HG02623 (cell line): ENCODE results near the gene CXCL9.
"Not testable (repeated sequence)": the region's sequence is repeated elsewhere in the genome, so short reads cannot be mapped to it uniquely, and the experiment has no call there.

Experiments used
- ATAC-seq: cut with Tn5 transposase; IDR thresholded peaks from one replicate; pipeline ENCODE4 v1.9.1; 2021; ENCODE audit warnings: moderate library complexity; ENCODE audit not compliant: unreplicated experiment

Gene CXCL9

DNA sequence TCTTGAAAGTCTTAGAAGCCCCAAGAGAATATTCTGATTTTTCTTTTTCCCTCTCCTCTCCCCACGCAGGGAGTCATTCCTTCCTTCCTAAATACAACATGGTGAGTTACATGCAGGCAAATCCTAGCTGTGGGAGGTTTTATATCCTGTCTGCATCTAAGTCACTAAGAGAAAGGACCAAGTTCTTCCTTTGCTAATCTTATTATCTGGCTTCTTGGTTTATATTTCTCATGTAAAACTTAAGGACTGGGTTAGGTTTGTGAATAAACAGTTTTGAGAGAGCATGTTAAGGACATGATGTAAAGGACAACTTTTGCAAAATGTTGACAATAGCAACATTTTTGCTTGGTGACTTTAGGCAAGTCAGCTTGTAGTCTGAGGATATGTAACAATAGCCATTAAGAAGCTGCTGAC is 5.1 kb upstream of the CXCL9 start:
- no peak for ATAC-seq

DNA sequence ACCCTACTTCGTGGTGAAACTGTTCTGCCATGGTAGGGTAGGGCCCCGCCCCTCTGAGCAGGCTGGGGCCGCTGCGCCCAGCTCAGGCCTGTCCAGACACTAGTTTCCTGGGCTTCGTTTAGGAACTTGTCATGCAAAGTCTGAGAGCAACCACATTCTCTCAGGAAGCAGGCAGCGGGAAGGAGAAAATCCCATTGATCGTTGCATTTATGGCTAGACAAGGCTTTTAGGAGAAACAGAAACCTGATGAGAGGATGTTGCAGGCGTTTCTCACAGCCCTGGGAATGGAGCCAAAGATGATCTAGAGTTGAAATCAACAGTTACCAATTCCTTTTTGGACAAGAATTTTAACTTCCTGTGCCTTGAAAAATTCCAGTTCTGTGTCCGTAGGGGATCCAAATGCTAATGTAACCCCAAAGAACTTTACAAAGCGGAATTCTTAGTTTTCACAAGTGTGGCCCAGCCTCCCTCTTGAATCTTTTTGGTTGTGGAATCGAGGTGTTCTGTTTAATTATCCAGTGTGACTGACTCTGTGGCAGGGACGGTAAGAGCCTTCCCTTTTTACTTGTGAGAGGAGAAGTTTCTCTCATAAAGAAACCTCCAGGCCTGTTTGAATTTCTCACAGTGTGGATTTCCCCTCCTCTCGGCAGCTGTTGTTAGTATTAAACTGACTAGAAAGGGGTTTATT is 4.5 kb upstream of the CXCL9 start:
- ATAC-seq = peak; percentile 69

DNA sequence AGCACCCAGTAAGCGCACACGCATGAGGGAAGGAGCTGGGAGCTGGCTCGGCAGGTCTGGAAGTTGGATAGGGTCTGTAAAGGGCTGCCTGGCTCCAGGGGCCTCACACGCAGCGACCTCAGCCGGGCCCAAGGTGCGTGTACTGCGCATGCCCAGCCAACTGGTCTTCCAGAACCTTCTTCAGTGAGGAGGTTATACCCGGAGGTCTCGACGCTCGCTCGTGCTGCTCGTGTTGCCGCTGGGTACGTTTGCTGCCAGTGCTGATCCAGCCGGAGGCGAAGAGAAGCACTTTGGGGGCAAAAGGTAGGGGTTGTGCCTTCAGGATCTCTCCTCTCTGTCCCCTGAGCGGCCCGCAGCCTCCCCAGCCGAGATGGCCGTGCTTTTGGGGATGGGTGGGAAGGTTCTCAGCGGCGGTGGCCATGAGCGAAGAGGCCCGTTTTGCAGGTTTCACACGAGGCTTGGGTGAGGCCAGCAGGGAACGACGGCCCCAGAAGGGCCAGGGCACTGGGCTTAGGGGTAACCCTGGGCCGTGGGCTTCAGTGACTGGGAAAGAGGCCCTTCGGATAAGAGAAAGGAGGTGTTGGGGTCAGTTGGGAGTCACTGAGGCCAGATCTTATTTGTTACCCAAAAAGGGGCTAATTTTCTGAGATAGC is 3.8 kb upstream of the CXCL9 start:
- ATAC-seq = no peak

- ATAC-seq = no peak
Observed at GRCh38 chr4:76010576-76010975, 3.3 kb upstream of the CXCL9 start.

GRCh38 chr4:76009311-76009710 is 2.0 kb upstream of the CXCL9 start:
- no peak for ATAC-seq

DNA sequence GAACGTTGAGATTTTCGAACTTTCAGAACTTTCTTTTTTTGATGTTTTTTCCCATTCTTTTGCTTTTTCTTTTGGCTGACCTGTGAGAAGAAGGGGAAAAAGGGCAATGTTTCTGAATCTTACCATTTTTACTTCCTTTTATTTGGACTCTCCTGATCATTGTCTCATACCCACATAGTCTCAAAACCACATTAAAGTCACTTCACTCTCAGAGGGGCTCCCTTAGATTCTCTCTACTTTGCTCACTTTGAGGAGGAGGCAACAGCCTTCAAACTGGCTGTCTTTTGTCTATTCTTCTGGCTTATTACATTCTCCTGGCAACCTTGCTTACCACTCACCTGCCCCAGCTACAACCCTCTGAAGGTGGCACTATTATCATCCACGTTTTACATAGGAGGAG is 3.7 kb downstream of the CXCL9 start:
- ATAC-seq = no peak

DNA sequence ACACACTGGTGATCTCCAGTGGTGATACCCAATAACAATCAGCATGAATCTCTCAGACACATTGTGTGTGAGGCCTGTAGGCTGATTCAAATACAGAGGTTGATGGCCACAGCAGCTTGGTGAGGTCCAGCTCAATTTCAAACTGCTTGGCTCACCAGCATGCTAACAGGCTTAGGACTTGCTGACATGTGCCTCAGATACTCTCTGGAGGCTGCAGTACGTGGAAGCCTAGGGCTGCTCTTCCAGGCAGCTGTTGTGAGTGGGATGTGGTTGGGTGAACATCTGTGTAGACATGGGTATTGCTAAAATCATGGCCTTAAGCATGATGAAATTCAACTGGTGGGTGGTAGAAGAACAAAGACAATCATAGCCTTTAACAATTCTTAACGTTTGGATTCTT is 4.3 kb downstream of the CXCL9 start:
- ATAC-seq = no peak

DNA sequence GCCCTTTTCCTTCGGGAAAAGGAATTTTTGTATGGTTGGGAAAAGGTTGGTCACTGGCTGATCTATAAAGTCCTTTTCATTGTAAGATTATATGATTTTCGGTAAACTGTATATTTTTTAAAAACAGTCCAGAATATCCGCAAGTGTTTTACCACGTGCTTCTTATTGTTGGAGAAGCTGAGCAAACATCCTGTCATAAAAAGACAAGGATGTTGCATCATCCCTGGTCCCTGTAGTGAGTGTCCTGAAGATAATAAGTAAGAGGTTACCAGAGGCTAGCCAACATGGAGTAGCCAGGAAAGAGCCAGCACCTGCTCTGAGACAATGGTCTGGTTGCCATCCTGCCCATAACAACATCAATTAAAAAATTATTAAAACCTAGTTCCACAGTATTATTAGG is 5.1 kb downstream of the CXCL9 start:
- no peak for ATAC-seq

DNA sequence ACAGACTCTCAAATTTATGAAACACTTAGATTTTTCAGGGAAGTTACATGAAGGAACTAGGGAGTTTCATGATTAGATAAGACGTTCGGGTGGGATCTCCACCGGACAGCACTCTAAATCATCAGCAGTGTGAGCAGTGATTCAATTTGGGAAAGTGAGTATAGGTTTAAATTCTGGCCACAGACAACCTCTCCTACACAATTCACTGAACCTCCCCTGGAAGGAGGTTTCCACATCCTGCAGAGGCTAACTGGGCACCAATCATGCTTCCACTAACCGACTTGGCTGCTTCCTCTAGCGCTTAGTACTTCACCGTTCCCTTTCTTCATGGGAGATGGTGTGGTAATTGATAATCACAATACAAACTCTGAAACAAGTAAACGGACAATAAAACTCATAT is 5.6 kb downstream of the CXCL9 start:
- no peak for ATAC-seq

DNA sequence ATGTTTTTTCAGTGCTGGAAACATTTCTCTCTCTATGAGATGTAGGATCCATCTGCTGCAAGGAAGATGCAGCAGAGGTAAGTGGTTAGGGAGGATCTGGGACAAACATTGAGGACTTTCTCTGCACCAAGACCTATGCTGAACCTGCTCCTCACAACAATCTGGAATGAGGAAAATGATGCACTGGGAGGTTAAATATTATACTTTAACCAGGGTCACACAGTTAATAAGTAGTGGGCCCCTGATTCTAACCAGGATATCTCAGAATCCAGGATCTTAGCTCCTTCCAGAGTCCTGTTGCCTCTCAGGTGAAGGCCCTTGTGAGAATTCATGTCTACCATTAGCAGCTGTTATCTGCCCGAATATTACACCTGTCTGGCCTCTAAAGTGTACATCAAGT is 7.0 kb downstream of the CXCL9 start:
- ATAC-seq = no peak

DNA sequence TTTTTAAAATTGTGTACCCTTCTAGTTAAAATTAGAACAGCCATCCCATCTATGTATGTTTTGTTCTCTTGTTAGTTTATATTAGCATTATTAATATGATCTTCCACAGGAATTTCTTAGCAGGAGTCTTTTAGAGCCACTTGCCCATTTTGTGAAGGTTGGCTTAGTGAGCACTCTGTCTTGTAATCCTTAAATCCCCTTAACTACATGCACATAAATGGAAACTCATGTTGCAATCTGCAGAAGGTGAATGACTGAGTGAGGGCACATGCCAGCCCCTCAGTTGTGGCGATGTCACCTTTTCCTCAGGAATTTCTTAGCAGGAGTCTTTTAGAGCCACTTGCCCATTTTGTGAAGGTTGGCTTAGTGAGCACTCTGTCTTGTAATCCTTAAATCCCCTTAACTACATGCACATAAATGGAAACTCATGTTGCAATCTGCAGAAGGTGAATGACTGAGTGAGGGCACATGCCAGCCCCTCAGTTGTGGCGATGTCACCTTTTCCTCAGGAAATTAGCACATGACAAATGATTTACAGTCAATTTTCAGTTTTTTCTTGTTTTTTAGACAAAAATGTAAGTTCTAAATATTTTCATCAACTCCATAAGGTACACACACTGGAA is 8.7 kb downstream of the CXCL9 start:
- not testable (repeated sequence) for ATAC-seq

GRCh38 chr4:75997946-75998345 is 9.4 kb downstream of the CXCL9 start:
- ATAC-seq = no peak

DNA sequence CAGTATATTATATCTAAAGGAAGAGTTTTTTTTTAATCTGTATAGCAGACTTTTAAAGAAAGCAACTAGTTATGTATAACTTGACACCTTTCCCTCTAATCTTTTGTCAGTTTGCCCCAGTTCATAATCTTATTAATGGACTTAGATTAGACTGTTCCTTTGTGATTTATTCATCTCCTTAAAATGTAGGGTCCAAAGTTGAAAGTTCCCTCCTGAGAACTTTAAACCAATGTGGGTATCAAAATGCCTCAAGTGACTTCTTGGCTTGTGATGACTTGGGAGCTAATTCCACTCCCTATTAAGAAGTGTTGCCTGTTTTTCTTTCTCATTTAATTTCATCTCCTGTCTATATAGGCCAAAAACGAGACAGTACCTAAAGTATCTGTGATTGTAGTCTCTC is 10.2 kb downstream of the CXCL9 start:
- no peak for ATAC-seq

- ATAC-seq = no peak
Observed at GRCh38 chr4:75995727-75996126, 11.6 kb downstream of the CXCL9 start.

DNA sequence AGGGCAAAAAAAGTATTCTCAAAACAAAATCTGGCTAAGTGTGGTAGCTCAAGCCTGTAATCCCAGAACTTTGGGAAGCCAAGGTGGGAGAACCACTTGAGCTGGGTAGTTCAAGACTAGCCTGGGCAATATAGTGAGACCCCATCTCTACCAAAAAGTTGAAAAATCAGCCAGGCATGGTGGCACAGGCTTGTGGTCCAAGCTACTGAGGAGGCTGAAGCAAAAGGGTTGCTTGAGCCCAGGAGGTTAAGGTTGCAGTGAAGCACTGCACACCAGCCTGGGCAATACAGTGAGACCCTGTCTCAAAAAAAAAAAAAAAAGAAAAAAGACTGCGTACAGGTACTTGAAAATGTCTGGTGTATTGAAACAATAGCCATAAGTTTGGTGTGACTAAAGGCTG is 14.8 kb downstream of the CXCL9 start:
- no peak for ATAC-seq

GRCh38 chr4:75989846-75990528 is 17.3 kb downstream of the CXCL9 start:
- ATAC-seq = no peak

- ATAC-seq = no peak
Observed at GRCh38 chr4:75985116-75985515, 22.2 kb downstream of the CXCL9 start.

- no peak for ATAC-seq
Observed at GRCh38 chr4:75980576-75980975, 26.7 kb downstream of the CXCL9 start.

DNA sequence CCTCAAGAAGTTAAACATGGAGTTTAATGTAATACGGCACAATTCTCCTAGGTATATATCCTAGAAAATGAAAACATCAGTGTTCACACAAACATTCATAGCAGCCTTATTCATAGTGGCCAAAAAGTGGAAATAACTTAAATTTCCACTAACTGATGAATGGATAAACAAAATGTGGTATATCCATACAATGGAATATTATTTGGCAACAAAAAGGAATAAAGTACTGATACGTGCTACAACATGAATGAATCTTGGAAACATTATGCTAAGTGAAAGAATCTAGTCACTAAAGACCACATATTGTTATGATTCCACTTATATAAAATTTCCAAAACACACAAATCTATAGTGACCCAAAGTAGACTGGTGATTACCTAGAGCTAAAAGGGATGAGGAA is 31.1 kb downstream of the CXCL9 start:
- no peak for ATAC-seq

- ATAC-seq = no peak
Observed at GRCh38 chr4:75973766-75974165, 33.5 kb downstream of the CXCL9 start.

DNA sequence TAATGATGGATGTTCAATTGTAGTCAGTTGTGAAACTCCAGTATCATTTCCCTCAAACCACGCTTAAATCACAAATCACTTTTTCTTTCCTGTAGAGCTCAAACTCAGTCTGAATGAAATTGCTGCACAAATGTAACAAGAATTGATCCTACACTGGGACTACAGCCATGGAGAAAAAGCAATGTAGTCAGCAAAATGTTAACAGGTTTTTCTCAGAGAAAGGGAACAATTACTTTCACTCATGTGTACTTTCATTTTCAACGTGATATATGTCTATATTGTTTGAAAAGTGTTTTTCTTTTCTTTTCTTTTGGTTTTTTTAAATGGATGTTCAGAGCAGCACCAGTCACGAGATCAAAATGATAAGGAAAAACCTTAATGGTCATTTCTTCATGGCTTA is 39.2 kb downstream of the CXCL9 start:
- ATAC-seq = no peak

GRCh38 chr4:75963558-75963957 is 43.8 kb downstream of the CXCL9 start:
- ATAC-seq = no peak
